GM21825 (cell line): Measurements from ENCODE around the gene CEP170.
"Not testable (repeated sequence)": the region's sequence is repeated elsewhere in the genome, so short reads cannot be mapped to it uniquely, and the experiment has no call there.

Experiments used
- ATAC-seq: cut with Tn5 transposase; IDR thresholded peaks from one replicate; pipeline ENCODE4 v1.9.1; 2021; ENCODE audit warnings: mild to moderate bottlenecking, moderate library complexity; ENCODE audit not compliant: unreplicated experiment

Gene CEP170

GRCh38 chr1:243087368-243087767 is 167.7 kb downstream of the CEP170 start:
- not testable (repeated sequence) for ATAC-seq
